HFFc6 (cell line): Measurements from ENCODE around the gene RSRC1. TPM values are rescaled to one million over a fixed set of nuclear protein-coding genes. Genes with fewer than 3 reads are reported as not detected.
A peak's percentile ranks its signal among the peaks of the same experiment; 100 is the strongest.
"Not testable (repeated sequence)": the region's sequence is repeated elsewhere in the genome, so short reads cannot be mapped to it uniquely, and the experiment has no call there.

ENCODE experiments used
- DNase-seq: peaks from one replicate; pipeline ENCODE4 v3.0.0-alpha.2; 2018
- H3K27ac Mint-ChIP-seq: 2 replicates; pipeline ENCODE4 v1.8.0; 2020; ENCODE audit warnings: mild to moderate bottlenecking, mixed read lengths
- H3K27me3 Mint-ChIP-seq: 2 replicates; pipeline ENCODE4 v1.8.0; 2021; ENCODE audit warnings: mild to moderate bottlenecking, moderate library complexity, mixed read lengths; ENCODE audit not compliant: insufficient read depth
- H3K36me3 Mint-ChIP-seq: 2 replicates; pipeline ENCODE4 v1.8.0; 2021; ENCODE audit warnings: low read depth, mixed read lengths
- H3K4me1 Mint-ChIP-seq: 2 replicates; pipeline ENCODE4 v1.8.0; 2020; ENCODE audit warnings: low read depth, mixed read lengths
- H3K4me3 Mint-ChIP-seq: 2 replicates; pipeline ENCODE4 v1.8.0; 2020; ENCODE audit warnings: mild to moderate bottlenecking, moderate library complexity, mixed read lengths
- H3K9me3 Mint-ChIP-seq: 2 replicates; pipeline ENCODE4 v1.8.0; 2020; ENCODE audit warnings: mild to moderate bottlenecking, mixed read lengths
- long read RNA-seq: library from polyadenylated mRNA; unstranded; transcript quantifications from one replicate; pipeline ENCODE4 v2.0.0, GENCODE V29; 2019
- total RNA-seq, 6 experiments: library from RNA; stranded (reverse); fragmentation: NEBNext Ultra II Directional; extraction: Animal tissue kit (Norgen Biotek cat#: 25700); gene quantifications; 2 replicates in 1 of 6; 3 replicates in 5 of 6; pipeline ENCODE4 v1.2.3, GENCODE V29; 2021
- TF ChIP-seq, protein P1 (sequence below): fragments of 200-600 bp; sonication (generic); IDR thresholded peaks from 2 replicates; pipeline ENCODE4 v1.5.0; 2021; ENCODE audit warnings: antibody characterized with exemption, mild to moderate bottlenecking

RSRC1 gene, protein sequence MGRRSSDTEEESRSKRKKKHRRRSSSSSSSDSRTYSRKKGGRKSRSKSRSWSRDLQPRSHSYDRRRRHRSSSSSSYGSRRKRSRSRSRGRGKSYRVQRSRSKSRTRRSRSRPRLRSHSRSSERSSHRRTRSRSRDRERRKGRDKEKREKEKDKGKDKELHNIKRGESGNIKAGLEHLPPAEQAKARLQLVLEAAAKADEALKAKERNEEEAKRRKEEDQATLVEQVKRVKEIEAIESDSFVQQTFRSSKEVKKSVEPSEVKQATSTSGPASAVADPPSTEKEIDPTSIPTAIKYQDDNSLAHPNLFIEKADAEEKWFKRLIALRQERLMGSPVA
- total RNA-seq = 10 to 100 TPM; 20.5 to 37.6 (median 33.0) TPM
- long read RNA-seq, partial matches to known transcripts = 2 of 15 reads
- long read RNA-seq, other reads (novel, unspliced or antisense) = 8 of 15 reads

- TF ChIP-seq, protein P1, sequence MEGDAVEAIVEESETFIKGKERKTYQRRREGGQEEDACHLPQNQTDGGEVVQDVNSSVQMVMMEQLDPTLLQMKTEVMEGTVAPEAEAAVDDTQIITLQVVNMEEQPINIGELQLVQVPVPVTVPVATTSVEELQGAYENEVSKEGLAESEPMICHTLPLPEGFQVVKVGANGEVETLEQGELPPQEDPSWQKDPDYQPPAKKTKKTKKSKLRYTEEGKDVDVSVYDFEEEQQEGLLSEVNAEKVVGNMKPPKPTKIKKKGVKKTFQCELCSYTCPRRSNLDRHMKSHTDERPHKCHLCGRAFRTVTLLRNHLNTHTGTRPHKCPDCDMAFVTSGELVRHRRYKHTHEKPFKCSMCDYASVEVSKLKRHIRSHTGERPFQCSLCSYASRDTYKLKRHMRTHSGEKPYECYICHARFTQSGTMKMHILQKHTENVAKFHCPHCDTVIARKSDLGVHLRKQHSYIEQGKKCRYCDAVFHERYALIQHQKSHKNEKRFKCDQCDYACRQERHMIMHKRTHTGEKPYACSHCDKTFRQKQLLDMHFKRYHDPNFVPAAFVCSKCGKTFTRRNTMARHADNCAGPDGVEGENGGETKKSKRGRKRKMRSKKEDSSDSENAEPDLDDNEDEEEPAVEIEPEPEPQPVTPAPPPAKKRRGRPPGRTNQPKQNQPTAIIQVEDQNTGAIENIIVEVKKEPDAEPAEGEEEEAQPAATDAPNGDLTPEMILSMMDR = no peak
- Mint-ChIP-seq H3K36me3 (peaks cover 28% of the 10 kb centered on the region), H3K27ac (peak within 1 kb of the TSS; percentile 92)
These were observed at the start of gene RSRC1 for GRCh38 chr3:158109804-158110657. Gene RSRC1, plus strand, starts transcription at chr3:158110089. Its CDS starts 12,016 bp downstream, at chr3:158122105.

DNA sequence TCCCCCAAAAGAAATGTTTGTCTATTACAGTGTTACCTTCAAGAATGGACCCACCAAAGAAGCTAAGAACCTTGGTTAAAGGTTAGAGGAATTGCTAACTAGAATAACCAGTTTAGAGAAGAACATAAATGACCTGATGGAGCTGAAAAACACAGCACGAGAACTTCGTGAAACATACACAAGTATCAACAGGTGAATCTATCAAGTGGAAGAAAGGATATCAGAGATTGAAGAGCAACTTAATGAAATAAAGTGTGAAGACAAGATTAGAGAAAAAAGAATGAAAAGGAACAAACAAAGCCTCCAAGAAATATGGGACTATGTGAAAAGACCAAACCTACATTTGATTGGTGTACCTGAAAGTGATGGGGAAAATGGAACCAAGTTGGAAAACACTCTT is 44.3 kb upstream of the RSRC1 start:
- H3K9me3 Mint-ChIP-seq, H3K4me1 Mint-ChIP-seq, DNase-seq, H3K36me3 Mint-ChIP-seq, H3K27ac Mint-ChIP-seq, H3K4me3 Mint-ChIP-seq: not testable (repeated sequence)
- H3K27me3 Mint-ChIP-seq = peaks cover 14% of the 10 kb centered on the region

More at GRCh38 chr3:158109804-158110657, at the start of gene RSRC1:
- Mint-ChIP-seq H3K27me3 (peaks cover 16% of the 10 kb centered on the region), H3K4me3 (peak within 1 kb of the TSS; percentile 95), H3K9me3 (peaks cover 12% of the 10 kb centered on the region), H3K4me1 (peaks cover 41% of the 10 kb centered on the region)
- DNase-seq = peak; percentile 88

DNA sequence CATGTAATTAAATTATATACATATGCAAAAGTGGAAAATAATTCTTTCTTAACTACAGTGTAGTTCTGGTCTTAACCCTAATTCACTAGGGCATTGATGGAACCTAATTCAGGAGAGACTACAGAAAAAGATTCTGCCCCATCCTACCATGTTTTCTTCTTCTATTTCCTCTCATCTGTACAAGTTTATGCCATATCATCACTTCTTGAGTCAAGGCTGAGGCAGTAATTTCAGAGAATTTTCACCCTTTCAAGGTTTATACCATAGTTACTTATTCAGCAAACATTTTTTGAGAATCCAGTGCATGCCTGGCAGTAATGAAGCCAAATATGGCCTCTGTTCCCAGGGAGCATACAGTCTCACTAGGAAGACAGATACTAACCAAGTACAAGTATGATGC is 37.1 kb upstream of the RSRC1 start:
- Mint-ChIP-seq H3K36me3 (no peaks in the 10 kb centered on the region), H3K4me3 (no peak overlapping the region), H3K9me3 (no peaks in the 10 kb centered on the region), H3K27me3 (peaks cover 7% of the 10 kb centered on the region), H3K27ac (no peak overlapping the region), H3K4me1 (no peaks in the 10 kb centered on the region)
- TF ChIP-seq, protein P1 = no peak
- no peak for DNase-seq

- Mint-ChIP-seq H3K27me3 (no peaks in the 10 kb centered on the region; the same call in 1 of the 2 replicates), H3K4me1 (no peaks in the 10 kb centered on the region), H3K36me3 (no peaks in the 10 kb centered on the region), H3K9me3 (no peaks in the 10 kb centered on the region), H3K4me3 (no peak overlapping the region), H3K27ac (no peak overlapping the region)
- DNase-seq = no peak
- TF ChIP-seq, protein P1 = no peak
These were observed 35.3 kb upstream of the RSRC1 start for GRCh38 chr3:158074591-158074990.

GRCh38 chr3:158079599-158079998 is 30.3 kb upstream of the RSRC1 start:
- TF ChIP-seq, protein P1 = no peak

More at GRCh38 chr3:158079599-158079998, 30.3 kb upstream of the RSRC1 start:
- Mint-ChIP-seq H3K4me1 (no peaks in the 10 kb centered on the region), H3K9me3 (no peaks in the 10 kb centered on the region), H3K27ac (no peak overlapping the region), H3K36me3 (no peaks in the 10 kb centered on the region), H3K4me3 (no peak overlapping the region), H3K27me3 (no peaks in the 10 kb centered on the region)
- DNase-seq = no peak
